Mucosa of stomach (tissue), 1 donor: ENCODE measurements around the gene CRYZL1.
"Not testable (repeated sequence)": the region's sequence is repeated elsewhere in the genome, so short reads cannot be mapped to it uniquely, and the experiment has no call there.

Experiments used
- H3K27me3 ChIP-seq: one replicate; pipeline ENCODE4 v1.7.0; 2013; ENCODE audit warnings: mild to moderate bottlenecking, low read length; ENCODE audit not compliant: control insufficient read depth, insufficient read depth
- H3K36me3 ChIP-seq: one replicate; pipeline ENCODE4 v1.7.0; 2013; ENCODE audit warnings: low read length; ENCODE audit not compliant: control insufficient read depth, insufficient read depth
- H3K4me1 ChIP-seq: one replicate; pipeline ENCODE4 v1.7.0; 2013; ENCODE audit warnings: mild to moderate bottlenecking, low read length; ENCODE audit not compliant: control insufficient read depth, insufficient read depth
- H3K4me3 ChIP-seq: one replicate; pipeline ENCODE4 v1.7.0; 2013; ENCODE audit warnings: low read length
- H3K9ac ChIP-seq: one replicate; pipeline ENCODE4 v1.7.0; 2013; ENCODE audit warnings: mild to moderate bottlenecking, low read length, moderate library complexity
- H3K9me3 ChIP-seq: one replicate; pipeline ENCODE4 v1.7.0; 2013; ENCODE audit warnings: mild to moderate bottlenecking, low read length, moderate library complexity; ENCODE audit not compliant: control insufficient read depth
- donor health status: Pancreatic carcinoma.

Gene CRYZL1

DNA sequence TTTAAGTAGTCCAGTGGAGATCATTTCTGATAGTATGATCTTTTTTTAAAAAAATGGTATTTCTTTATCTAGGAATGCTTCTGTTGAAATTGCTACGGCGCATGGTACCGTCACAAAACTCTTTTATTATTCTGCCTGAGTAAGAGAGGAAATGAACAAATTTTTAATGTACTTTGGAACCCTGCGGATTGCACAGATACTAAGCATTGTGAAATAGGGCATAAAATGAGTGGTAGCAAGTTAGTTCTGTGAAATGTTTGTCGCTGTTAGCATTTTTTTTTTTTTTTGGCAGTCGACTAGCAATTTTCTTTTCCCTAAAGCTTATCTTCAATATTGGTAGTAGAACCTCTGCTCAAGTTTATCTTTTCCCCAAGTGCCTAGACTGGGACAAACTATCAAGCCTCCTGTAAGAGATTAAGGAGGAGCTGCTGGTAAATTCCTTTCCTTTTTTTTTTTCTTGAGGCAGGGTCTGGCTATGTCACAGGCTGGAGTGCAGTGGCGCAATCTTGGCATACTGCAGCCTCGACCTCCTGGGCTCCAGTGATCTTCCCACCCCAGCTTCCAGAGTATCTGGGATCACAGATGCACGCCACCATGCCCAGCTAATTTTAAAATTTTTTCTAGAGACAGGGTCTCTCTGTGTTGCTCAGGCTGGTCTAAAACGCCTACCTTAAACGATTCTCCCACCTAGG lies 3.0 kb upstream of the CRYZL1 start:
- Histone ChIP-seq H3K36me3 (no peaks in the 10 kb centered on the region), H3K4me3 (no peak overlapping the region), H3K9me3 (no peaks in the 10 kb centered on the region), H3K9ac (no peak overlapping the region), H3K4me1 (peaks cover 33% of the 10 kb centered on the region), H3K27me3 (no peaks in the 10 kb centered on the region)

DNA sequence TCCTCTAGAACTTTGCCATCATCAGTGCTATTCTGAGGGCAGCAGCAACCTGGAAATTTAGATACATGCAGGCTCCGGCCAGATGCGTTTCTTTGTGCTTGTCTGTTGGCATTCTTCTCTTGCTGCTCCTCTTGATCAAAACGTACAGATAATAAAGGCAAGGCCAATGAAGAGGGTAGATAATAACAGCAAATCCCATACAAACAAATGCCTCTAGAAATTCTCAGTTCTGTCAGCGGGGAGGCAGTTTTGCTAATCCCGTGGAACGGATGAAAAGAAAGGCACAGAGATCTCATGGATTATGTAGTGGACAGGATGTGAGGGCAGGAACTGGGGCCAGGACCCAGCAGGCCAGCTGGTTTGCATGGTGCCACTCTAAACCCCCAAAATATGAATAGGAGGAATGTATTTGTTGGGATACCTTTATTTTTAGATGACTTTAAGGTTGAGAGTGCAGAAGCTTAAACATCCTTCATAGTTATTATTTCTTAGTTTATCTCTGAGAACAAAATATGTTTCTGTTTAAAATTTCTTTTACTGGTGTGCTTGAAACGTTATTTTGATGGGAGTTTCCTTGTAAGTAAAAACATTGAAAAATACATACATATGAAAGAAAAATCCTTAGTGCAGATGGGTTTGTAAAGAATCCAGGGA lies 2.2 kb upstream of the CRYZL1 start:
- Histone ChIP-seq H3K36me3 (no peaks in the 10 kb centered on the region), H3K27me3 (no peaks in the 10 kb centered on the region), H3K4me3 (peak overlapping the region; percentile 57), H3K9ac (peak overlapping the region; percentile 71), H3K4me1 (peaks cover 25% of the 10 kb centered on the region), H3K9me3 (no peaks in the 10 kb centered on the region)

DNA sequence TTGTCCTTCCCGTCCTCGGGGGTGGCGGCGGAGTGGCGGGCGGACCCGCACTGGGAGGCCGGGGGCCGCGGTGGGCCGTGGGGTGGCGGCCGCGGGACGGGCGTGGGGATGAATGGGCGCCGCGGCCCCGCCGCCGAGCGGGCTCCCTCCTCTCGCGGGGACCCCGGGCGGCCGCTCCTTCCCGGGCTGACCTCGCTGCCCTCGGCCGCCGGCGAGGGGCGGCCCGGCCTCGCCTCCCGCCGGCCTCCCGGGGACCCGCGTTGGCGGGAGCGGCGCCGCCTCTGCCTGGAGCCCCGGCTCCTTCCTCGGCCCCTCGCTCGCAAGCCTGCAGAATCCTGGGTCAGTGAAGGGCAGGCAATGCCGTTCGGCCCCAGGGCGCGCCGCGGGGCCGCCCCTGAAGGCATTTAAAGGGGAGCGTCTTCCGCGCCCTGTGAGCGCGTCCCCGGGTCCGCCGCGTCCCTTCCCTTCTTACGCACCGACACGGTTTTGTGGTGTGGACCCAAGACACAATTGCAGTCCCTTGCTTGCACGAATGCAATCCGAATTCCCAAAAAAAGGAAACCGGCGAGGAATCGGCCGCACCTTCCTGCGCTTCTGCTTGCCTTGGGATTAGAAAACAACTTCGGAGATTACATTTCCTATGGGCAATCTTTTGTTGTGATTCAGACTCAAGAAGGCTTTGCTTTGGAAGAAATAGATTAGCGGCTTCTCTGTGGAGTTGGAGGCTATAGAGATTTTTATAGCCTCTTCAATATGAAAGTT lies 1.5 kb upstream of the CRYZL1 start:
- Histone ChIP-seq H3K9me3 (no peaks in the 10 kb centered on the region), H3K4me3 (peak overlapping the region; percentile 57), H3K4me1 (peaks cover 21% of the 10 kb centered on the region), H3K36me3 (no peaks in the 10 kb centered on the region), H3K27me3 (no peaks in the 10 kb centered on the region), H3K9ac (peak overlapping the region; percentile 71)

DNA sequence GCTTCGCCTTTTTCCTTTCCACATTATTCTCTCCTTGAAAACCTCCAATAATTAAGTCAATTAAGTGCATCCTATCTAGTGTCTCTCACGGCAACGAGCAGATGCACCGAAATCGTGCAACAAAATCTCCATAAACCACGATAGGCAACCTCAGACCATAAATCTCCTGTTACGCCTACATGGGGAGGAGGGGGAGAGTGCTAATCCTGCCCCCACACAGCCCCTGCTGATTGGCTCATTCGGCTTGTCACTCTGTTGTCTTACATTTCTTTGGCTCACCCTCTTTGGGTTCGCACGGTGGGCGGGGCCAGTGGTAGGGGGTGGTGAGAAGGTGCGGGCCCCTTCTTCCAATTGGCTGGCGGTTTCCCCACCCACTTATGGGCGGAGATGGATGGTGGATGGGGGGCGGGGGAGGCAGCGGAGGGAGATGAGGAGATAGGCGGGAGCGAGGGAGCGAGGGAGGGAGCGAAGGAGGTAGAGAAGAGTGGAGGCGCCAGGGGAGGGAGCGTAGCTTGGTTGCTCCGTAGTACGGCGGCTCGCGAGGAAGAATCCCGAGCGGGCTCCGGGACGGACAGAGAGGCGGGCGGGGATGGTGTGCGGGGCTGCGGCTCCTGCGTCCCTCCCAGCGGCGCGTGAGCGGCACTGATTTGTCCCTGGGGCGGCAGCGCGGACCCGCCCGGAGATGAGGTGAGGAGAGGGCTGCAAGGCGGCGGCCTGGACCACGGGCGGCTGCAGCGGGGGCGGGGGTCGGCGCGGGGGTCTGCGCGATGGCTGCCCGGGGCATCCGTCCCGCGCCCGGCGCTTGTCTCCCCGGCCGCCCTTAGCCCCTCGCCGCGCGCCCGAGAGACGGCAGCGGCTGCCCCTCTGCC lies 720 bp upstream of the CRYZL1 start, which contains the start of gene ITSN1:
ITSN1 (plus strand) TSS at position 475 of the 869 bp plus-strand sequence. CDS start 76,328 bp downstream, outside the sequence.
- no peaks in the 10 kb centered on the region for H3K27me3 ChIP-seq
- H3K4me3 ChIP-seq = peak within 1 kb of the TSS; percentile 97
- peaks cover 21% of the 10 kb centered on the region for H3K4me1 ChIP-seq
- H3K9me3 ChIP-seq = no peaks in the 10 kb centered on the region
- H3K36me3 ChIP-seq = no peaks in the 10 kb centered on the region
- H3K9ac ChIP-seq = peak within 1 kb of the TSS; percentile 85

DNA sequence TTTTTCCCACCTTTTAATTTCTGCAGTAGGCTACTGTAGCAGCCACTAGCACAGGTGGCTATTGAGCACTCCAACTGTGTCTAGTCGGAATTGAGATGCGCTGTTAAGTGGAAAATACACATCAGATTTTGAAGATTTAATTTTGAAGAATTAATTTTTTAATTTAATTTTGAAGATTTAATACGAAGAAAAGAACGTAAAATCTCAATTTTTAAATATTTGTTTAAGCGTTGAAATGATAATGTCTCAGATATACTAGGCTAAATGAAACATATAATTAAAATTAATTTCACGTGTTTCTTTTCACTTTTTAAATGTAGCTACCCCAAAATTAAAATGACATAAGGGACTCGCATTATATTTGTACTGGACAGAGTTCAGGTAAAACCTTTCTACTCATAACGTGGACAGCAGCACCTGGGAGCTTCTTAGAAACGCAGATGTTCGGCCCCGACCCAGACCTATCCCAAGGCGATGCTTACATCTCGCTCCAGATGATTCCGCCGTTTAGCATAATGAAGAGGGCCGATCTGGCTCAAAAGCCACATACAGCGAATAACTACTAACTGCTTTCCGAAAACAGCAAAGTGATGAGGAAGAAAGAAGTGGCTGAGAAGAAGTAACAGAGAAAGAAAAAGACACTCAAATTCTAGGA lies 717 bp downstream of the CRYZL1 start:
- H3K4me1 ChIP-seq = peaks cover 21% of the 10 kb centered on the region
- H3K36me3 ChIP-seq = no peaks in the 10 kb centered on the region
- H3K4me3 ChIP-seq = peak overlapping the region; percentile 97
- H3K9ac ChIP-seq = peak overlapping the region; percentile 85
- no peaks in the 10 kb centered on the region for H3K9me3 ChIP-seq
- H3K27me3 ChIP-seq = no peaks in the 10 kb centered on the region

DNA sequence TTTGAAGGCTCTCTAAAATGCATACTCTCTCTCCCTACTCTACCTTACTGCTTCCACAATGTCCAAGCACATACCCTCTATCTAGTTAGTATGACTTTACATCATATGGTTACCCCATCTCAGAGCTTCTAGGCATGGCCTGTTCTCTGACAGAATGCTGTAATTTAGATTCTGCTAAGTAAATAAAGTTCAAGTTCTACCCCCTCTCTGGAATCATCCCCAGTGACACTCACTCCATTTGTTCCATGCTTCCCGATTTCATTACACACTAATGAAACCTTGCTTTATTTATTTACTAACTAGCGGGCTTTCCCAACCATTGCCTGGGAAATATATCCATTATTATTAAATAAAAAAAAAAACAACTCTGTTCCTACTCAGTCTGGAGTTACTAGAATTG lies 7.3 kb downstream of the CRYZL1 start:
- no peaks in the 10 kb centered on the region for H3K27me3 ChIP-seq
- H3K9me3 ChIP-seq = no peaks in the 10 kb centered on the region
- no peak overlapping the region for H3K4me3 ChIP-seq
- H3K36me3 ChIP-seq = no peaks in the 10 kb centered on the region
- no peak overlapping the region for H3K9ac ChIP-seq
- no peaks in the 10 kb centered on the region for H3K4me1 ChIP-seq

DNA sequence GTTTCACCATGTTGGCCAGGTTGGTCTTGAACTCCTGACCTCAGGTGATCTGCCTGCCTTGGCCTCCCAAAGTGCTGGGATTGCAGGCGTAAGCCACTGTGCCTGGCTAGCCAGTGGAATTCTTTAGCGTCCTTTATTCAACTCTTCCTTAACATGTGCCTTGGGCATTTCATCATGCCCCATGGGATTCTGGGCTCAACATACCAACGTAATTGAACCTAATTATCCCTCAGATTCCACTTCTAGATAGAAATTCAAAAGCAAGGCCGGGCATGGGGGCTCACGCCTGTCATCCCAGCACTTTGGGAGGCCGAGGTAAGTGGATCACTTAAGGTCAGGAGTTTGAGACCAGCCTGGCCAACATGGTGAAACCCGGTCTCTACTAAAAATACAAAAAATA lies 15.4 kb downstream of the CRYZL1 start:
- H3K4me3 ChIP-seq, H3K9me3 ChIP-seq, H3K9ac ChIP-seq, H3K4me1 ChIP-seq, H3K36me3 ChIP-seq, H3K27me3 ChIP-seq: not testable (repeated sequence)

DNA sequence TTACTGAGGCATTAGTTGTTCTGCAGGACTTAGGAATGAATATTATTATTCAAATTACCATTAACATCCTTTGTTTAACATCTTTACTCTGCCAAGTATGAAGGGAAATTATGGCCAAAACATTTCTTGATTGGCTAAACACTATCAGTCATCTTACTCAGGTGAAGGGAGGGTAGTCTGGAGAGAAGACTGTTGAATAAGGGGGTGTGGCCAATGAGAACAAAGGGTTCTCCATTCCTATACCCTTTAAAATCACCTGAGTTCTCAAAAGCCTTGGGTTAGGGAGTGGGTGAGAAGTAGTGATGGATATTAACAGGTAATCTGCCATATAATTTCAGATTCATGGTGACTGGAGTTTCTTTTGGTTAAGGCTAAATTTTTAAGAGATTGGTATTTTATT lies 19.3 kb downstream of the CRYZL1 start:
- Histone ChIP-seq H3K9ac (no peak overlapping the region), H3K27me3 (no peaks in the 10 kb centered on the region), H3K4me1 (peaks cover 4% of the 10 kb centered on the region), H3K4me3 (no peak overlapping the region), H3K9me3 (no peaks in the 10 kb centered on the region), H3K36me3 (no peaks in the 10 kb centered on the region)

DNA sequence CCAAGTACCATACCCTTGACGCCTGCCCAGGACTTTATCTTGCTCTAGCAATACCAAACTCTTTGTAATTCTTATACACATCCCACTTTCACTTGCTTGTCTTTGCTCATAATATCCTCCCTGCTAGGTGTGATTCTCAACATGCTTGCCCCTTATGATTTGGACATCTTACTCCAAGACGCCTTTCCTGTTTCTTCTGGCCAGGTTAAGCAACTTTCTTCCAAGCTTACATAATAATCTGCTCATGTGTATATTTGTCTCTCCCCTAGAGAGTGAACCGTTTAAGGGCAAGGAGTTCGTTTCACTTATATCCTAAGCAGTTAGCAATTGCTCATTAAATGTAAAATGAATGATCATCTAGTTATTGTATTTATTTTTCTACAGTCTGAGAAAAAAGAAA lies 21.8 kb downstream of the CRYZL1 start:
- H3K27me3 ChIP-seq = no peaks in the 10 kb centered on the region
- H3K9me3 ChIP-seq = no peaks in the 10 kb centered on the region
- no peak overlapping the region for H3K9ac ChIP-seq
- no peak overlapping the region for H3K4me3 ChIP-seq
- peaks cover 4% of the 10 kb centered on the region for H3K4me1 ChIP-seq
- no peaks in the 10 kb centered on the region for H3K36me3 ChIP-seq

DNA sequence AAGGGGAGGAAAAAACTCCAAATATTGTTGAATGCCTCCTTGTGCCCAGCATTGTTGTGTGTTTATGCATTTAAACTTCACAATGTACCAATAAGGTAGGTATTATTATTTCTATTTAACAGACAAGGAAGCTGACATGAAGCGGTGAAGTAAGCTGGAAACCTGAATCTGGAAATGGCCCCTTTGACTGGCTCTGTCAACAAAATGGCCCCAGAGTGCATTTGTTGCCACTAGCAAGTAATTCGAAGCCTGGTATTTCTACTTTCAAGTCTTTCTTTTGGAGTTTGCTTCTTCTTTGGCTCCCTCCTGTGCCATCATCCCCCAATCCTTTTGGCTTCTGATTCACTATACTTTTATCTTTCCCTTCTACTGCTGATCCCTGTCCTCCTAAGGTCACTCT lies 23.1 kb downstream of the CRYZL1 start:
- H3K27me3 ChIP-seq = no peaks in the 10 kb centered on the region
- peaks cover 4% of the 10 kb centered on the region for H3K4me1 ChIP-seq
- H3K9me3 ChIP-seq = no peaks in the 10 kb centered on the region
- H3K9ac ChIP-seq = no peak overlapping the region
- H3K4me3 ChIP-seq = no peak overlapping the region
- H3K36me3 ChIP-seq = no peaks in the 10 kb centered on the region

DNA sequence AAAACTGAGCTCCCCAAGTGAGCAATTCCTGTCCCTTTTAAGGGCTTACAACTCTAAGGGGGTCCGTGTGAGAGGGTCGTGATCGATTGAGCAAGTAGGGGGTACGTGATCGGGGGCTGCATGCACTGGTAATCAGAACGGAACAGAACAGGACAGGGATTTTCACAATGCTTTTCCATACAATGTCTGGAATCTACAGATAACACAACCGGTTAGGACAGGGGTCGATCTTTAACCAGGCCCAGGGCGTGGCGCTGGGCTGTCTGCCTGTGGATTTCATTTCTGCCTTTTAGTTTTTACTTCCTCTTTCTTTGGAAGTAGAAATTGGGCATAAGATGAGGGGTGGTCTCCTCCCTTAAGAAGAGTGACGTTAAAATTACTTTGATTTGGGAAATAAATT lies 24.0 kb downstream of the CRYZL1 start:
- H3K36me3 ChIP-seq, H3K9ac ChIP-seq, H3K4me3 ChIP-seq: not testable (repeated sequence)

More for the DNA sequence above, 24.0 kb downstream of the CRYZL1 start:
- H3K4me1 ChIP-seq, H3K27me3 ChIP-seq, H3K9me3 ChIP-seq: not testable (repeated sequence)
